ENCODE results near the gene ULK3.
"Not testable (repeated sequence)": the region's sequence is repeated elsewhere in the genome, so short reads cannot be mapped to it uniquely, and the experiment has no call there.

ULK3 gene, protein sequence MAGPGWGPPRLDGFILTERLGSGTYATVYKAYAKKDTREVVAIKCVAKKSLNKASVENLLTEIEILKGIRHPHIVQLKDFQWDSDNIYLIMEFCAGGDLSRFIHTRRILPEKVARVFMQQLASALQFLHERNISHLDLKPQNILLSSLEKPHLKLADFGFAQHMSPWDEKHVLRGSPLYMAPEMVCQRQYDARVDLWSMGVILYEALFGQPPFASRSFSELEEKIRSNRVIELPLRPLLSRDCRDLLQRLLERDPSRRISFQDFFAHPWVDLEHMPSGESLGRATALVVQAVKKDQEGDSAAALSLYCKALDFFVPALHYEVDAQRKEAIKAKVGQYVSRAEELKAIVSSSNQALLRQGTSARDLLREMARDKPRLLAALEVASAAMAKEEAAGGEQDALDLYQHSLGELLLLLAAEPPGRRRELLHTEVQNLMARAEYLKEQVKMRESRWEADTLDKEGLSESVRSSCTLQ

DNA sequence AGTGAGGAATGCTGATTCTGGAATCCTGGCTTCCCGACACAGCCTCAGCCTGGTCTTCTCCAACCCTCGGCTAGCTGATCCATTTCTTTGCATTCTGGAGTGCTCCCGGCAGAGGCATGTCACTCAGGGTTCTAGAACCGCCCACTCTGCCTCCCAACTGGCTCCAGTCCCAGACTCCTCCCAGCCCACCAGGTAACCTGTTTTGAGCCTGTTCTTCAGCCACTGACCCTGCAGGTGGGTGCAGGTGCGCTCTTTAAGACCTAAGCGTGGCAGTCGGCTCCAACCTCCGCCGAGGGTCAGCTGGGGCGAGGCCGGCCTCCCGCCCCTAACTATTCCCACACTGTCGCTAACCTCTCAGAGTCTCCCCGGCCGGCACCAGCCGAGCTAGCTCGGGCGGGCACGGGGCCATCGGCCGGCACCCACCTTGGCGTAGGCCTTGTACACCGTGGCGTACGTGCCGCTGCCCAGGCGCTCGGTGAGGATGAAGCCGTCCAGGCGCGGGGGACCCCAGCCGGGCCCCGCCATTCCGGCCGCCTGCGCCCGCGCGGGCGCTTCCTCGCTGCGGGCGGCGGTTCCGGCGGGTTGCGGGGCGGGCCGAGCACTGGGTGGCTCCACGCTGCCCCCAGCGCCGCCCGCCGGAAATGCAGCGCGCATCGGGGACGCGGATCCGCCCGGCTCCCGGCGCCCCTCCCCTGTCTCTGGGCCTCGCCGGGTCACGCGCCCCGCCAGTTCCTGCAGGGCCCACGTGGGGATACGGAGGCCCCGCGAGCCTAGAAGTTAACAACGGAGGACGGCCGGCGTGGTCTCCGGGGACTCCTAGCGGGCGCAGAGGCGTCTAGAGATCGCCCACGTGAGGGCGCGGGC, at the start of gene ULK3:
Gene ULK3, minus strand, starts transcription at position 576 of the 864 bp plus-strand sequence. Its CDS starts 51 bp downstream, at position 525.
- DNase-seq: peak; percentile 90

DNA sequence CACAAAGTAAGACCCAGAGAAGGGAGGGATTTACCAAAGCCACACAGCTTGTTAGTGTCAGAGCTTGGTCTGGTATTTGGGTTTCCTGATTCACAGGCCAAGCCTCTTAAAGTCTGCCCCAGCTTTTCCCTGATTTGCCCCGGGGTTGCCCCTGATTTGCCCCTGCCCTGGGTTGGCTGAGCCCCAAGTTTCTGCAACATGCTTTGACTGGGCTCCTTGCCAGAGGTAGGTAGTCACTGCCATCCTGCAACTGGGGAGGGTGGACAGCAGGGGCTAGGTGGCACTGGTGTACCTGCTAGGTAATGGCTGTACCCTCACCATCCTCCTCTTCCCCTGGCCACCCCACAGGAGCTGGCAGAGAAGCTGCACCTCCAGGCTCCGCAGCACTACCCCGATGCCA, 49.4 kb upstream of the ULK3 start:
- DNase-seq: no peak

DNA sequence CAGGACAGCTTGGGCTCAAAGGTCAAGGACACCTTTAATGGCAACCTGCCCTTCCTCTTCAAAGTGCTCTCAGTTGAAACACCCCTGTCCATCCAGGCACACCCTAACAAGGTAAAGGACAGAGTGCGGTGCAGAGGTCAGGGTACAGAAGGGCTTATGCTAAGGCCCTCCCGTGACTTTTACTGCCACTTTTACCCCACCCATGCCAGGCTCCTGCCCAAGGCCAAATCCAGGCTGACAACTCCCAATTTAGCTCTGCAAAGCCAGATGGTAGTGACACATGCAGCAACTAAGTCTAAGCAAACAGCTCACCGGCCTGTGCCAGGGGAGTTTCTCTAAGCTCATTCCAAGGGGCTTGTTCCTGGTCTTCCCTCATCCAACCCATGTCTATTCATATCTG, 48.5 kb upstream of the ULK3 start:
- no peak for DNase-seq

DNA sequence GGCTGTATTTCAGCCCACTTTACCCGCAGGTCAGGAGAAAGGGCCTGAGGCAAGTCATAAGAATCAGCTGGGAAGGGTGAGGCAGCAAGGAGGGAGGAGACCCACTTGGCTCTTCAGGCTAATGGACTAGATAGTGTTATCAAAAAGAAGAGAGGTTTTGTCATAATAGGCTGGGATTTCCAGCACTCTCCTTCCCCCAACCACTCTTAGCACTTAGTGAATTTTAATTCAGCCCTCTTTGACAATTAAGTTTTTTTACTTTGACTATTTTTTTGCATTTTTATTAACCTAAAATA, 47.7 kb upstream of the ULK3 start:
- no peak for DNase-seq

DNA sequence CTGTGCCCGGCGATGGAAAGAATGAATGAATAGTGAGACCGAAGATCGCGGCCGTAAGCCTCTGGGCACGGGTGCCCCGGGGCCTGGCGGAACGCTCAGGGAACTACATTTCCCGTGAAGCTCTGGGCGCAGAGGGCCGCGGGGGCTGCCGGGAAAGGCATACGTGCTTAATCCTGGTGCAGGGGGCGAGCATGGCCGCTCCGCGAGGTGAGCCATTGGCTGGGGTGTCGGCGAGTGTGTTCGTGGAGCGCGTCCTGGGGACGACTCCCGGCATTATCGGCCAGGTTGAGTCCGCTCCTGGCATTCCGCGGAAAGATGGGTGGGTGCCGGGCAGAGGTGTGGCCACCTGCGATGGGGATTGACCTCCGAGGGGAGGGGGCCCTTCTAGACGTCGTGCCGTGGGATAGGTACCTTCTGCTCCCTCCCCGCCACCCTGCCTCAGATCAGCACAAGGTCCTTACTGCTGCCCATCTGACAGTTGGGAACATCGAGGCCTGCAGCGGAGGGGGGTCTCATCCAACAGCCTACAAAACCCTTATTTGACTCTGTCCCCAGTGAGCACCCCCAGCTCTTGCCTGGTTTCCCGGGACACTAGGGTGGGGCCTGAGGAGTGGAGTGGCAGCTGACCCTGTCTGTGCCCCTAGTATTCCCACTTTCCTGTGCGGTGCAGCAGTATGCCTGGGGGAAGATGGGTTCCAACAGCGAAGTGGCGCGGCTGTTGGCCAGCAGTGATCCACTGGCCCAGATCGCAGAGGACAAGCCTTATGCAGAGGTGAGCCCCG, 47.1 kb upstream of the ULK3 start, which contains the start of gene MPI:
Gene MPI, plus strand, starts transcription at position 160 of the 782 bp plus-strand sequence. Its CDS starts 32 bp downstream, at position 192.
- DNase-seq: peak; percentile 75

DNA sequence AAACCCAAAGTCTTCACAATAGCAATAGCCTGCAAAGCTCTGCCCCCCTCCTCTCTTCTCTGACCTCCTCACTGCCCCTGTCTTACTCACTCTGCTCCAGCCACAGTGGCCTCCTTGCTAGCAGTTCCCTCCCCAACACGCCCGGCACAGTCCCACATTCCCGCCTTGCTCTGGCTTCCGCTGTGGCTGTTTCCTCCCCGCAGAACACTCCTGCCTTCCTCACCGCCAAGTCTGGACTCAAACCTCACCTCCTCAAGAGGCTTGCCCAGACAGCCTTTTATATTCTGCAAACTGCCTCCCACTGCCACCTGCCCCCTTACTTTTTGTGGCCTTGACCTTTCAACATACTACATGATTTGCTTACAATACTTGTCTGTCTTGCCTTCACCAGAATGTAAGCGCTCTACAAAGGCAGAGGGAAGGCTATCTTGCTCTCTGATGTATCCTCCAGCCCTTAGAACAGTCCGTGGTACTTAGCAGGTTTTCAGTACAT, 46.5 kb upstream of the ULK3 start:
- DNase-seq: no peak

DNA sequence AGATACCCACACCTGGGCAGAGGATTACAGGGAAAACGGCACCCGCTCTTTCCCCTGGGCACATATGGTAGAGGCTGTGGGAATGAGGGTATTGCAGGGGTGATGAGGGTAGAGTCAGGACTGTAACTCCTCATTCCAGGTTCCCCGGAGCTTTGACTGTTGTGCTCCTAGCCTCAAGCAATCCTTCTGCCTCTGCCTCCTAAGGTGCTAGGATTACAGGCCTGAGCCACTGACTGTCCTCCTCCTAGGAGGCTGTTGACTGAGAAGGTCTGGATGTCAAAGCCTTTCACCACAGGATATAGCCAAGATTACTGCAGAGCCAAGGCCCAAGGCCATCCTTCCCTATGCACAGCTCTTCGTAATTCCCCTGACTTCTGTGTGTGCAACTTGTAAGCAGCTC, 45.8 kb upstream of the ULK3 start:
- no peak for DNase-seq

DNA sequence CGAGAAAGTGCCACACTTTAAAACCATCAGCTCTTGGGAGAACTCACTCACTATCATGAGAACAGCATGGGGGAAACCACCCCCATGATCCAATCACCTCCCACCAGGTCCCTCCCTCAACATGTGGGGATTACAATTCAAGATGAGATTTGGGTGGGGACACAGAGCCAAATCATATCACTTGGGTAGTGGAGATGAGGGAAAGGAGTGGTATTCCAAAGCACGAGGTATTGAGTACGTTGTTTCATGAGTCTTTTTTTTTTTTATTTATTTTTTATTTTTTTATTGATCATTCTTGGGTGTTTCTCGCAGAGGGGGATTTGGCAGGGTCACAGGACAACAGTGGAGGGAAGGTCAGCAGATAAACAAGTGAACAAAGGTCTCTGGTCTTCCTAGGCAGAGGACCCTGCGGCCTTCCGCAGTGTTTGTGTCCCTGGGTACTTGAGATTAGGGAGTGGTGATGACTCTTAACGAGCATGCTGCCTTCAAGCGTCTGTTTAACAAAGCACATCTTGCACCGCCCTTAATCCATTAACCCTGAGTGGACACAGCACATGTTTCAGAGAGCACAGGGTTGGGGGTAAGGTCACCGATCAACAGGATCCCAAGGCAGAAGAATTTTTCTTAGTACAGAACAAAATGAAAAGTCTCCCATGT, 44.7 kb upstream of the ULK3 start:
- not testable (repeated sequence) for DNase-seq

DNA sequence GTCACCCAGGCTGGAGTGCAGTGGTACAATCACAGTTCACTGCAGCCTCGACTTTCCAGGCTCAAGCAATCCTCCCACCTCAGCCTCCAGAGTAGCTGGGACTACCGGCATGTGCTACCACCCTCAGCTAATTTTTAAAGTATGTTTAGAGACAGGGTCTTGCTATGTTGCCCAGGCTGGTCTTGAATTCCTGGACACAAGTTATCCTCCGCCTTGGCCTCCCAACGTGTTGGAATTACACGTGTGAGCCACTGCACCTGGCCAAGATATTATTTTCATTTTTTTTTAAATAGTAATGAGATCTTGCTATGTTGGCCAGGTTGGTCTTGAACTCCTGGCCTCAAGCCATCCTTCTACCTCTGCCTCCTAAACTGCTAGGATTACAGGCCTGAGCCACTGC, 42.5 kb upstream of the ULK3 start:
- DNase-seq: no peak

DNA sequence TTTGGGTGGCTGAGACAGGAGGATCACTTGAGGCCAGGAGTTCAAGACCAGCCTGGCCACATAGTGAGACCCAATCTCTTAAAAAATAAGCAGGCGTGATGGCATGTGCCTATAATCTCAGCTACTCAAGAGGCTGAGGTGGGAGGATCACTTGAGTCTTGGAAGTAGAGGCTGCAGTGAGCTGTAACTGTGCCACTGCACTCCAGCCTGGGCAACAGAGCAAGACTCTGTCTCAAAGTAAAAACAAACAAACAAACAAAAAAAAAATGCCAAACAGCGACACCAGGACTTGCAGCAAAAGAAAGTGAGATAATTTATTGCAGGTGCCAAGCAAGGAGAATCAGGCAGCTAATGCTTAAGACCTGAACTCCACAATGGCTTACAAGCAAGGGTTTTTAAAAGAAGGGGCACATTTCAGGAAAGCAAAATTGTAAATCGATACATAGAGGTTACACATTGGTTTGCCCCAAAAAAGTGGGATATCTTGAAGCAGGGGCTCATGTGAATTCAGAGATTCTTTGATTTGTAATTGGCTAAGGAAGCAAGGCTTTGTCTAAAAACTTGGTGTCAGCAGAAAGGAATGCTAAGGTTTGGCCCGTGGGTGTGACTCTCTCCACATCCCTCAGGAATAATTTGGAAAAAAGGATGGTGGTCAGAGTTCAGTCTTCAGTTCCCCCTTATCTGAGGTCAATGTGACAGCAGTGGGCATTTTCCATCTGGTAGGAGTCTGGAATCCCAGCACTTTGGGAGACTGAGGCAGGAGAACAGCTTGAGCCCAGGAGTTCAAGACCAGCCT, 41.7 kb upstream of the ULK3 start:
- no peak for DNase-seq

DNA sequence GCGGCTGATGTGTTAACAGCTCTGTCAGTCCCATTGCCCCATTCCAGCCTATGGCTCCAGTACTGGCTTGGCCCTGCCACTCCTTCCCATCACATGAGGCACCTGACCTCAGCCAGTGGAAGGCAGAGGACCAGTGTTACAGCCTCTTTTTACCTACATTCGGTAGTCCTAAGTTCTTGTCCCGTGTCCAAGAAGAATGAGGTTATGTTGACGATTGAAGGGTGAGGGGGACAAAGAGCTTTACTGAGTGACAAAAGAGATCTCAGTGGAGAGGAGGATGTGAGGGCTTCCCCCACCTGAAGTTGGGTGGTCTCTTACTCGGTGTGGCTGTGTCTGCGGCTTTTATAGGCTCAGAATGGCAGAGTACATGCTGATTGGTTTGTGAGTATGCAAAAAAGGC, 39.6 kb upstream of the ULK3 start:
- DNase-seq: no peak

DNA sequence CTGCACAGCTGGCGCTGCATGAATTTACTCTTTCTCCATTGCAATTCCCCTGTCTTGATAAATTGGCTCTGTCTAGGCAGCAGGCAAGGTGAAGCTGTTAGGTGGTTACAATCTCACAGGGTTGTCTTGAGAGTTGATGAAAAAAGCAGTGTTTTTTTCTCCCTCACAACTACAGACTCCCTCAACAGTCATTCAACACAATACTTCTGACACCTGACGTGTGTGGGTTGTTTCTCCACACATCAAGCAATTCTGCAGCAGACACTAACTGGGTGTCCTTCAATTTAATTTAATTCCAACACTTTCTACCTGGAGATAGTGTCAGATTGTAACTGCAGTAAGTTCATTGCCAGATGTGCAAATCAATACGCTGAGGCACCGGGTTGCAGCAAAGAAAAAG, 35.3 kb upstream of the ULK3 start:
- DNase-seq: no peak

DNA sequence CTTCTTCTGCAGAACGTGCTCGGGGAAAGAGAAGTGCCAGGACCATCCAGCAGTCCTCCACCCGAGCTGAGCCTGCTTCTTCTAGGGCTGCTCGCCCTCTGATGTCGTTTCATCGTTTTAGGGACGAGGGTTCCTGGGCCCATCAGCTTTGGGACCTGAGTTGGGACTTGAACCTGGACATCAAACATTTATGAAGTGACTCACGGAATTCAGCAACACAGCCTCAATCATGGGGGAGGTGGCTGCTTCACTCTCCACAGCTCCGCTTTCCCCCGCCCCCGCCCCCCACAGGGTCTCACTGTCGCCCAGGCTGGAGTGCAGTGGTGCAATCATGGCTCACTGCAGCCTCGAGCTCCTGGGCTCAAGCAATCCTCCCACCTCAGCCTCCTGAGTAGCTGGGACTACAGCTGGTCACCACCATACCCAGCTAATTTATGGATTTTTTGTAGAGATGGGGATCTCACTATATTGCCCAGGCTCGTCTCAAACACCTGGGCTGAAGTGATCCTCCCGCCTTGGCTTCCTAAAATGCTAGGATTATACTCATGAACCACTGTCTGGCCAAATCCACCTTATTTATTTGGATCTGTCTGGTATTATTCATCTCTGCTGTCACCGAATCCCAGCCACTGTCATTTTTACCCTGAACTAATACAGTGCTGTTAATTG, 30.9 kb upstream of the ULK3 start:
- DNase-seq: no peak

DNA sequence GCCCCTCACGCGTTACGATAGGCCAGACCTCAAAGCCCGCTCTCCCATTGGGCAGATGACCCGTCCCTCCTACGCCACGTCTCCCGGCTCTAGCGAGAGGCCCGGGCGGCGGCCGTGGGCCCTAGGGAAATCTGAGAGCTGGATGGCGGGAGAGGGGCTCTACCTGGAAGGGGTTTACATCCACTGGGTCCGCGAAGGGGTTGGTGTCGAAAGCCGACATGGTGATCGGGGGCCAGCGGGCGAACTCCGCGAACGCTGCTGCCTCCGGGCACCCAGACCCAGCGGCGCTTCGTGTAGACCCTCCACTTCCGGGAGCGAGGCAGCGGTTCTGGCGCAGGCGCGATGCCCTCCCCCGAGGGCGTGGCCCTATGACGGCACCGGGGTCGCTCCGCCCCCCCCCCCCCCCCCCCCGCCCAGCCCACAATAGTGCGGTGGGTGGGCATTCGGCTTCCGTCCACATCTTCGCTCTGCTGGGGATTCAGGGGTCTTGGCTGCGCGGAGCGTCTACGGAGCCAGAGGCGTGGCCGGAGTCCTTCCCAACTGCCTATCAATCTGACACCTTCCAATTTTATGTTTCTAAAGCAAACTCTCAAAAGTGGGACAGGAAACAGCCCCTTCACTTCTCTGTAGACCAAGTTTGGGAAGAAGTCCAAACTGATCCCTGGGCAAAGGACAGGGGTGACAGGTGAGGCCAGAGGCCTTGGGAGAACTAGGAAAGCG, 30.2 kb upstream of the ULK3 start, which contains the start of gene SCAMP2:
Gene SCAMP2, minus strand, starts transcription at position 330 of the 720 bp plus-strand sequence. Its CDS starts 110 bp downstream, at position 220.
- peak; percentile 85 for DNase-seq

DNA sequence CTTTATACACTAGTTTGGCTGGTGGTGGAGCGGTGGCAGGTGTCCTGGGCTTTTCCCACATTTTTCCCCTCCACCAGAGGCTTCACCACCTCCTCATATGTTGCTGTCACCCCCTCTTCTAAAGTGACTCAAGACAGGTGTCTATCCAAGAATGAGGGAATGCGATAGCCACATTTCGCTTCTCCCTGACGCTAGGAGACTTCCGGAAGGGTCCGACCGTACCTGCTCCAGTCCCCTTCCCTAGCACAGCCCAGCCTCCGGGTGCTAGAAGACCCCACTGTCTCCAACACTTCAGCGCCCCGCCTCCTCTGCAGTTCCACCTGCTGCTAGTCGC, 29.7 kb upstream of the ULK3 start:
- DNase-seq: no peak

DNA sequence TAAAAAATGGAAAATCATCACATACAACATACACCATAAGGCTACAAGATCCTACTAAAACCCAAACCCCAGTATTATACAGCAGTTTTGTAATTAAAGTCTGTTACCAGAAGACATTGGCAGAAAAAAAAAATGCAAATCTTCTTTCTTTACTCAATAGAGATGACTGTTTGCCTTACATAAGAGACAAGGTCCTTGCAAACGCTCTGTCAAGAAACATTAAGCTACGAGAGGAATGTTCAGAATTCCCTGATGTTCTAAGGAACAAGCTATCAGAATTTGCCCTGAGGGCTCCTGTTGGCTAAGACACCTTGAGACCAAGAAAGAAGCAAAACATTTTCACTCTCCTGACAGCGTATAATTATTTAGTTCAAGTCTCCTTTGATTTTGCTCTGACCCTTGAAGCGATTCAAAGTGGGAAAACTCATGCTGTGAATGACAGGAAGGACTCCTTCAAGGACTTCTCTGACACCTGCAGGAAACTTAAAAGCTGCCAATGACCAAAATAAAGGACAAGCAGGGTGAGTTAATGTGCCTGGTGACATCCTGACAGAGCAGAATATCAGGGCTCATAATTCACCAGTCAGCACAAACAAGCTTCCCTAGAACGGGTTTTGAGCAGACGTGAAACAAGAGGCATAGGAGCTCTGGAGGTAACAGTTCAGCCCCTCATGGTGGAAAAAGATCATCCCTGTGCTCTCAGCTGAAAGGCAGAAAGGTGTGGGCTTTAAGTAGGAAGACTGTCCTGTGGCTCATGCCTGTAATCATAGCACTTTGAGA, 27.7 kb upstream of the ULK3 start:
- DNase-seq: no peak

DNA sequence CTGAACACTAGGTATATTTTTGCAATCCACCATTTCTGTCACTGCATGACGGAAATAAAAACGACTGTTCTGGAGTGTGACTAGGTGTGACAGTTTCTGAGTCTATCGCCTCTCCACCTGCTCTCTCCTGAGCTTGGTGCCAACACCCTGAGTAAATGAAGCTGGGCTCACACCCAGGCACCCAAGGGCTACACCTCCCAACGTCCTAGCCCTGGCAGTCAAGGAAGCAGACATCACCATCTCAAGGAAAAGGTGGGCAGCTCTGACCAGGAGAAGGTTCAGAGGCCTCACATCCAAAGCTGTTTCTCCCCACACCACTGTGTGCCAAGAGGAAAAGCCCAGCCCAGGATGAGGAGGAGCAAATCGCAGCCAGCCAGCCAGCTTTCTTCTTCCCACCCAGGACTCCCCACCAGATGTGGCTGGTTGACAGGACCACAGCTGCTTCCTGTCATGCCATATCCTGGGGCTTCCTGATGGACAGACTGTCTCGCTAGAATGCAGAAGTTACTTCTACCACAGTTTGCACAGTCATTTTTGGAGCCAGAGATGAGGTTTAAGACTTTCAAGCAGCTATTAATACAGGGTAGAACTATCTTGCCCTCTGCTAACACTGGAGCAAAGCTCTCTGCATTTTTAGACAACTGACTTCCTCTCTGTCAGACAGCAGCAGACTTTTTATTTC, 26.9 kb upstream of the ULK3 start:
- no peak for DNase-seq

DNA sequence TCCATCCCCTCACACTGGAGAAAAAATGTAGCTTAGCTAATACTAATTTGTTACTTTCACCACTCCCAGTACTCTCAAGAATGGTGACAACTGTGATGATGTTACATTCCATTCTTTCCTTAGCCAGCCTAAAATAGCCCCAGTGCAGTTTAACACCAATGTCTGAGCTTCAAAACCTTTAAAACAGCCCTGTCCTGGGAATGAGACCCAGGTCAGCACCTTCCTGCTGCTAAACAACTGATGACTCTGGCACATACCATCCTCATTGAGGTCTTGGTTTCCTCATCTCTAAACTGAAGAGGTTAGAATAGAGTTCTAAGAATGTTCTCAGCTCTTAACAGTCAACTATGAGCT, 26.4 kb upstream of the ULK3 start:
- no peak for DNase-seq

DNA sequence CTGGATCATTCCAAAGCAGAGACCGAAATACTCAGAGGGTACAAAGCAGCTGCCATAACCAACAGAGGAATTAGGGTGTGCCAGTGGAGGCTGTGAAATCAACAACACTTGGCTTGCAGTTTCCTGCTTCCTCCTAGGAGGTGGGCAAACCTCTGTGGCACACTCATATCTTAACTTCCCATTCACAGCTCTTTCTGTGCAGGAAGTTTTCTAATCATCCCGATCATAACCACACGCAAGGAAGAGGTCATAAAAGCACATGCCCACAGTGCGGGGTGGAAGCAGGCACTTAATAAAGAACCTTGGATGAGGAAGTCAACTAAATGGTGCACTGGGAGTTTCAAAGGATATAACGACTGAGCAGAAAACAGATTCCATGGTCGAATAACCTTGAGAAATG, 25.1 kb upstream of the ULK3 start:
- DNase-seq: no peak

Data from activated effector memory CD4-positive, alpha-beta T cell treated with Interleukin-2 at 50 U/mL for 16 hours (primary cell).